ENCODE results near the gene RAPGEF4. TPM values are rescaled to one million over a fixed set of nuclear protein-coding genes. Genes with fewer than 3 reads are reported as not detected.

Gene RAPGEF4
- total and polyA plus RNA-seq, 2 of the 8 experiments (the other 6 are each of a cell fraction or from before 2014, with no cell fraction given): 1.2 to 2.6 TPM

- no peak for TF ChIP-seq SIRT6 (IDR thresholded peaks at IDR 0.05; ENCODE audit: low read length)
- TF ChIP-seq CBX8 (IDR thresholded peaks at IDR 0.05; ENCODE audit: borderline replicate concordance, low read depth, low read length): no peak
Observed at GRCh38 chr2:173028671-173029070, 293.0 kb downstream of the RAPGEF4 start (continued).

All from H1 (cell line).